GM12864 (cell line): Measurements from ENCODE around the gene TSC1.

Source experiments
- DNase-seq: peaks from one replicate; pipeline ENCODE4 v3.0.0-alpha.2; 2011; ENCODE audit warnings: low read depth
- H3K4me3 ChIP-seq: 2 replicates; pipeline ENCODE4 v1.5.1; 2011; ENCODE audit warnings: mild to moderate bottlenecking, low read depth, low read length, control low read depth
- TF ChIP-seq, protein P1 (sequence below): IDR thresholded peaks from 2 replicates; pipeline ENCODE4 v1.5.1; 2011; ENCODE audit warnings: low read depth, mild to moderate bottlenecking, moderate library complexity, low read length, control low read depth, inconsistent platforms; ENCODE audit errors: missing control alignments

The TSC1 gene

DNA sequence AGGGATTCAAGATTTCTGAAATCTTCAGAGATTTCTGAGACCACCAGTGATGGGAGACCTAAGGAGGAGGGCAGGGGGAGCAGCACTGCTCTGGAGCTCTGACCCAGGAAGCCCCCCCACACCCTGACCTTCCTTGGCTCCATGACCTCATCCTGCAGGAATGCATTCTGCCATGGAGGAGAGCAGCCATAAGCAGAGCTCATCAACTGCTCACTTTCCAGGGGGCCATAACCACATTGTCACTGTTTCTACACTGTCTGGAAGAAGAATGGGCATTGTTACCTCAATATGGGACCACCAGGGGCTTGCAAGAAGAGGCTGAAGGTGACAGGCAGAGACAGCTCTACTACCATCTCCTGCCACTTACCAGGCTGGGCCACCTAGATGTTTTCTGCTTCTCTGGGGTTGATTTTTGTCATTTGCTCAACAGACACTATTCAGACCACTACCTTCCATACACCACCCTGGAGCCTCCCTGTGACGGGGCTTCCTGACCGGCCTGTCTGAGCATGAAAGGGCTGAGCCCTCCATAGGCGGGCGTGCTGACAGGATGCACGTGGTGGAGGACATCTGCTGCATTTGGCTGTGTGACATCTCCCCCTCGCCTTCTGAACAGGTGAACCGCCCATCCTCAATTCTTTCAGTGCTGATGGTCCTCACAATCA, 2.3 kb upstream of the TSC1 start:
- TF ChIP-seq, protein P1, sequence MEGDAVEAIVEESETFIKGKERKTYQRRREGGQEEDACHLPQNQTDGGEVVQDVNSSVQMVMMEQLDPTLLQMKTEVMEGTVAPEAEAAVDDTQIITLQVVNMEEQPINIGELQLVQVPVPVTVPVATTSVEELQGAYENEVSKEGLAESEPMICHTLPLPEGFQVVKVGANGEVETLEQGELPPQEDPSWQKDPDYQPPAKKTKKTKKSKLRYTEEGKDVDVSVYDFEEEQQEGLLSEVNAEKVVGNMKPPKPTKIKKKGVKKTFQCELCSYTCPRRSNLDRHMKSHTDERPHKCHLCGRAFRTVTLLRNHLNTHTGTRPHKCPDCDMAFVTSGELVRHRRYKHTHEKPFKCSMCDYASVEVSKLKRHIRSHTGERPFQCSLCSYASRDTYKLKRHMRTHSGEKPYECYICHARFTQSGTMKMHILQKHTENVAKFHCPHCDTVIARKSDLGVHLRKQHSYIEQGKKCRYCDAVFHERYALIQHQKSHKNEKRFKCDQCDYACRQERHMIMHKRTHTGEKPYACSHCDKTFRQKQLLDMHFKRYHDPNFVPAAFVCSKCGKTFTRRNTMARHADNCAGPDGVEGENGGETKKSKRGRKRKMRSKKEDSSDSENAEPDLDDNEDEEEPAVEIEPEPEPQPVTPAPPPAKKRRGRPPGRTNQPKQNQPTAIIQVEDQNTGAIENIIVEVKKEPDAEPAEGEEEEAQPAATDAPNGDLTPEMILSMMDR, result no peak
- no peak for DNase-seq
- no peak overlapping the region for H3K4me3 ChIP-seq

DNA sequence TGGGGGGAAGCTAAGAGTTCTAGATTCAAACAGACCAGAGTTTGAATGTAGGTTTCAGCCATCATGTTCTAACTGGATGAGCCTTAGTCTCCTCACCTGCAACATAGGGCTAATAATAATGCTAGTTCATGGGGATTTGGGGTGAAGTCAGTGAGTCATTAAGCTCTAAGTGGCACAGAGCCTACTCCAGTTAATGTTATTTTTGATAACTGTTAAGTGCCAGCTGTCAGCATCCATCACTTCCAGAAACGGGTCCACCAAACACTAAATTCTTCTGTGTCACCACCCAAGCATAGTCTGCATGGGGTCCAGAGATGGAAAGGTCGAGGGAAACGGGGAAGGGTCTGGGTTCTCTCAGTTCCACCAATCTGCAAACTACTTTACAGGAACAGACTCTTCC, 1.8 kb upstream of the TSC1 start:
- no peak overlapping the region for H3K4me3 ChIP-seq
- no peak for DNase-seq
- TF ChIP-seq, protein P1, result no peak

DNA sequence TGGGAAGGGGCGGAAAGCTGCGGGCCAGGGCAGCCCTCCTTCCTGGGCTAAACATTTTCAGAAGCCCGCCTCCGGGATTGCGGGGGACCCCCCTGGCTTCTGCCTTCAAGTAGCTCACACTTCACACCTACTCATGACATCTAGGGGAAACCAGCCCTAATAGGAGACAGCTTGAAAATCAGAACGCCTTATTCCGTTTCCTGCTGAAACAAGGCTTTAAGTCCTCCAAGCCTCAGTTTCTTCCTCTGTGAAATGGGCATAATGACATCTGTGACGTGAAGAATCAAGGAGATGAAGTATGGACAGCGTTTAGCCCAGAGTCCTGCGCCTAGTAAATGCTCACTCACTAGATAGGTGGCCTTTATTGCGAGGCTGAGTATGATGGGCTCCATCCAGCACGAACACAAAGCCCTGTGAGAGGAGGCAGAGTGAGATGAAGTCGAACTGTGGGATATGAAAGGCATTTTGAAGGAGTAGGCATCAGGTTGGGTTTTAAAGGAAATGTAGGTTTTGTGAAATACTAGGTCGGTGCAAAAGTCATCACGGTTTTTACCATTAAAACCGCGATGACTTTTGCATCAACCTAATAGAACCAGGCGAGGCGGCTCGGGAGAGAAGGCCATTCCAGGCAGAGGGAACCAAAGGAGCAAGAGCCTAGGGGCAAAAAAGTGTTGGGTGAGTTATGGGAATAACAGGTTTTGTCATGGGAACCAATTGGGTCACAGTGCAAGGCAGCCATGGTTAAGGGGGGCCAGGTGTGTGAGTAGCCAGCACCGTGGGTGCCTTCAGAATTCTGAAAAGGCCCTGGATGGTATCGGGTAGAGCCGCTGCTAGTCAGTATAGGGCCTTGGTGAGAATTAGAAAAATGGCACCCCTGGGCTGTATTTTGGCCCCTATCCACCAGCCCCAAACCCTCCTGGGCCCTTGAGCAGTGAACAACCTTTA, 1.0 kb upstream of the TSC1 start:
- H3K4me3 ChIP-seq, result peak overlapping the region; percentile 67
- TF ChIP-seq, protein P1, result no peak
- no peak for DNase-seq

DNA sequence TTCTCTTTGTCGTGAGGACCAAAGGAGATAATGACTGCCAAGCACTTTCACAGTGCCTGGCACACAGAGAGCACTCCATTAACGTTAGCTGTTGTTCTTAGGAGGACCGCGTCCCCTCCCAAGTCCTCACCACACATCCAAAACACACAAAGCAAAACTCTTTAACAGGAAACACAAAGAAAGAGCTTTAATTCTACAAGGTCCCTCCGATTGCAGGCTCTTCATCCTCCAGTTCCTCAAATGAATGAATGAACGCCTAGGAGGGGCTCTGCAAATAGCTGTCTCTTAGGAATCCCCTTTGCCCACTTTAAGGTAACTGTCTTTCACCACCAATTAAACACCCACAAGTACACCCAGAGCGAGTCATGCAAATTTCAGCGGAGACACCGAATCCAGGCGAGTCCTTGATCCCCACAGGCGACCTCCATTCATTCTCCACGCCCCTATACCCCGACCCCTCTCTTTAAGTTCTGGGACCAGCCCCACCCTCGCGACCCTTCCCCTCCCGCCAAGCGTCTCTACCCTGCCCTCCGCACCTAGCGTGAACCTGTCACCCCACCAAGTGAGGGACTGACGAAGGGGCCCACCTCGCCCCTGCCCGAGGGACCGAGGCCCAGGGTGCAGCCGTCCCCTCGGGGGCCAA, 644 bp downstream of the TSC1 start:
- TF ChIP-seq, protein P1, result no peak
- peak overlapping the region; percentile 67 for H3K4me3 ChIP-seq
- DNase-seq, result no peak

DNA sequence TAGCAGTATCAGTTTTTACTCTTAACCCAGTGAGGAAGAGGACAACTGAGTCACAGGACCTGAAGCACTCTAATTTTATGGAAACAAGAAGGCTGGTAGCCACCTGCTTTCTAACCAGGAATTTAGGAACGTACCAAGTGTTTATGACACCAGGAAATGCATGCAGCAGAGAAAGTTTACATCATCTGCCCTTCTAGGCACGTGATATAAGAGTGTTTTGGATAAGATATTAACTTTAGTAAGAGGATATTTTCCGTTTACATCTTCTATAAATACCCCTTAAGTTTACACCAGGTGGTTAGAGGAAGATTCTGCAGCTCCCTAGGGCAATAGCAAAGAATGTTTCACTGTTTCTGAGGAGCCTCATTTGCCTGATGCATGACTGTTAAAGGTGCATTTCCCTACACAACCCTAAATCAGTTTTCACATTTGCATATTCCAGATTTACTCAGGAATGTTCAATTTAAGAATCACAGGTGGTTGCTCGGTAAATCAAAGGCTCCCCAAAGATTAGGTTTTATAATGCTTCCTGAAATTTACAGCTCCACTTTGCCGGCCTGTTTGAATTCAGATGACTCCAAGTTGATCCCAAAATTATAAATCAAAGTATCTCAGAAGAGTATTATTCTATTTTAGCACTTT, 1.8 kb downstream of the TSC1 start:
- DNase-seq, result no peak
- peak overlapping the region; percentile 20; the same call in 1 of the 2 replicates for H3K4me3 ChIP-seq
- TF ChIP-seq, protein P1, result no peak

DNA sequence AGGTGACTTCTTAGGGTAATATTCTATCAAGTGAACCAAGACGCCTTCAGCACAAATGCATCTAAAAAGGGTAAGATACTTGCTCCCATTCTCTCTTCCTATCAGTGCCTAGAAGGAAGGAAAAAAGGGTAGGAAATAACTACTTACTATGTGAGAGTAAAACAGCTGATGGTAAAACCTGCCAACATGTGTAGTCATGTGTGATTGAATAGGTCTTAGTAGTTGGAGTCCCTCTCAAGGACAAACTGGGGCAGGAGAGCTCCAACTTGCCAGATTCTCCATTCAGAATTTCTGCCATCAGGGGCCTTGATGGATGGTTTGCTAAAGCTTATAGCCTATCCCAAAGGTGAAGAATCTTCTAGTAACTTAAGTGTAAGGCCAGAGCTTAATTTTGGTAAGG, 5.2 kb downstream of the TSC1 start:
- no peak overlapping the region for H3K4me3 ChIP-seq
- TF ChIP-seq, protein P1, result no peak
- DNase-seq, result no peak
